Mucosa of stomach (tissue), 1 donor: Measurements from ENCODE around the gene MRPL55.
"Not testable (repeated sequence)": the region's sequence is repeated elsewhere in the genome, so short reads cannot be mapped to it uniquely, and the experiment has no call there.

Experiments
- H3K27me3 ChIP-seq: one replicate; pipeline ENCODE4 v1.7.0; 2013; ENCODE audit warnings: mild to moderate bottlenecking, low read length; ENCODE audit not compliant: control insufficient read depth, insufficient read depth
- H3K36me3 ChIP-seq: one replicate; pipeline ENCODE4 v1.7.0; 2013; ENCODE audit warnings: low read length; ENCODE audit not compliant: control insufficient read depth, insufficient read depth
- H3K4me1 ChIP-seq: one replicate; pipeline ENCODE4 v1.7.0; 2013; ENCODE audit warnings: mild to moderate bottlenecking, low read length; ENCODE audit not compliant: control insufficient read depth, insufficient read depth
- H3K4me3 ChIP-seq: one replicate; pipeline ENCODE4 v1.7.0; 2013; ENCODE audit warnings: low read length
- H3K9ac ChIP-seq: one replicate; pipeline ENCODE4 v1.7.0; 2013; ENCODE audit warnings: mild to moderate bottlenecking, low read length, moderate library complexity
- H3K9me3 ChIP-seq: one replicate; pipeline ENCODE4 v1.7.0; 2013; ENCODE audit warnings: mild to moderate bottlenecking, low read length, moderate library complexity; ENCODE audit not compliant: control insufficient read depth
- donor health status: Pancreatic carcinoma.

The MRPL55 gene

DNA sequence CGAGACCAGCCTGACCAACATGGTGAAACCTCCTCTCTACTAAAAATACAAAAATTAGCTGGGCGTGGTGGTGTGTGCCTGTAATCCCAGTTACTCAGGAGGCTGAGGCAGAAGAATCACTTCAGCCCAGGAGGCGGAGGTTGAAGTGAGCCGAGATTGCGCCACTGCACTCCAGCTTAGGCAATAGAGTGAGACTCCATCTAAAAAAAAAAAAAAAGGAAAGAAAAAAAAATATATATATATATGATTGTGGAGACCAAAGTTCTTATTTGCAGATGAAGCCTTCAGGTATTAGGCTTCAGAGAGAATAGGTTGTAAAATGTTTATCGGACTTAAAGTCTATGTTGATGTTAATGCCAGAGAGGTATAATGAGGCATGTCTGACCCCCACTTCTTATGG, 2.2 kb upstream of the MRPL55 start:
- H3K9me3 ChIP-seq, H3K4me3 ChIP-seq, H3K27me3 ChIP-seq, H3K36me3 ChIP-seq, H3K9ac ChIP-seq: not testable (repeated sequence)
- H3K4me1 ChIP-seq: peaks cover 25% of the 10 kb centered on the region

GRCh38 chr1:228110556-228110955, 1.5 kb upstream of the MRPL55 start:
- peaks cover 25% of the 10 kb centered on the region for H3K4me1 ChIP-seq
- H3K4me3 ChIP-seq: no peak overlapping the region
- no peaks in the 10 kb centered on the region for H3K9me3 ChIP-seq
- no peak overlapping the region for H3K9ac ChIP-seq
- no peaks in the 10 kb centered on the region for H3K27me3 ChIP-seq
- peaks cover 10% of the 10 kb centered on the region for H3K36me3 ChIP-seq

GRCh38 chr1:228109962-228110488, 926 bp upstream of the MRPL55 start:
- Histone ChIP-seq H3K4me1 (peaks cover 25% of the 10 kb centered on the region), H3K27me3 (no peaks in the 10 kb centered on the region), H3K9me3 (no peaks in the 10 kb centered on the region)

GRCh38 chr1:228108742-228109072, 392 bp downstream of the MRPL55 start:
- H3K9ac ChIP-seq: peak overlapping the region; percentile 99
- no peaks in the 10 kb centered on the region for H3K9me3 ChIP-seq
- peak overlapping the region; percentile 98 for H3K4me3 ChIP-seq
- H3K4me1 ChIP-seq: peaks cover 30% of the 10 kb centered on the region
- peaks cover 10% of the 10 kb centered on the region for H3K36me3 ChIP-seq
- H3K27me3 ChIP-seq: no peaks in the 10 kb centered on the region

More at GRCh38 chr1:228109962-228110488, 926 bp upstream of the MRPL55 start:
- Histone ChIP-seq H3K4me3 (peak overlapping the region; percentile 98), H3K36me3 (peaks cover 10% of the 10 kb centered on the region), H3K9ac (peak overlapping the region; percentile 99)

- Histone ChIP-seq H3K36me3 (peaks cover 10% of the 10 kb centered on the region), H3K4me1 (peaks cover 34% of the 10 kb centered on the region), H3K9me3 (no peaks in the 10 kb centered on the region), H3K4me3 (peak overlapping the region; percentile 98), H3K9ac (peak overlapping the region; percentile 99), H3K27me3 (no peaks in the 10 kb centered on the region)
These were observed 926 bp downstream of the MRPL55 start for GRCh38 chr1:228108055-228108690.

GRCh38 chr1:228107636-228108035, 1.5 kb downstream of the MRPL55 start:
- no peaks in the 10 kb centered on the region for H3K9me3 ChIP-seq
- H3K4me3 ChIP-seq: no peak overlapping the region
- H3K27me3 ChIP-seq: no peaks in the 10 kb centered on the region
- H3K4me1 ChIP-seq: peaks cover 34% of the 10 kb centered on the region
- peaks cover 10% of the 10 kb centered on the region for H3K36me3 ChIP-seq
- H3K9ac ChIP-seq: no peak overlapping the region

GRCh38 chr1:228106800-228107054, 2.4 kb downstream of the MRPL55 start:
- H3K27me3 ChIP-seq: no peaks in the 10 kb centered on the region
- peaks cover 38% of the 10 kb centered on the region for H3K4me1 ChIP-seq
- peaks cover 10% of the 10 kb centered on the region for H3K36me3 ChIP-seq
- no peaks in the 10 kb centered on the region for H3K9me3 ChIP-seq
- no peak overlapping the region for H3K9ac ChIP-seq
- H3K4me3 ChIP-seq: no peak overlapping the region

GRCh38 chr1:228105996-228106799, 2.9 kb downstream of the MRPL55 start:
- no peaks in the 10 kb centered on the region for H3K9me3 ChIP-seq
- peaks cover 43% of the 10 kb centered on the region for H3K4me1 ChIP-seq
- no peaks in the 10 kb centered on the region for H3K27me3 ChIP-seq

DNA sequence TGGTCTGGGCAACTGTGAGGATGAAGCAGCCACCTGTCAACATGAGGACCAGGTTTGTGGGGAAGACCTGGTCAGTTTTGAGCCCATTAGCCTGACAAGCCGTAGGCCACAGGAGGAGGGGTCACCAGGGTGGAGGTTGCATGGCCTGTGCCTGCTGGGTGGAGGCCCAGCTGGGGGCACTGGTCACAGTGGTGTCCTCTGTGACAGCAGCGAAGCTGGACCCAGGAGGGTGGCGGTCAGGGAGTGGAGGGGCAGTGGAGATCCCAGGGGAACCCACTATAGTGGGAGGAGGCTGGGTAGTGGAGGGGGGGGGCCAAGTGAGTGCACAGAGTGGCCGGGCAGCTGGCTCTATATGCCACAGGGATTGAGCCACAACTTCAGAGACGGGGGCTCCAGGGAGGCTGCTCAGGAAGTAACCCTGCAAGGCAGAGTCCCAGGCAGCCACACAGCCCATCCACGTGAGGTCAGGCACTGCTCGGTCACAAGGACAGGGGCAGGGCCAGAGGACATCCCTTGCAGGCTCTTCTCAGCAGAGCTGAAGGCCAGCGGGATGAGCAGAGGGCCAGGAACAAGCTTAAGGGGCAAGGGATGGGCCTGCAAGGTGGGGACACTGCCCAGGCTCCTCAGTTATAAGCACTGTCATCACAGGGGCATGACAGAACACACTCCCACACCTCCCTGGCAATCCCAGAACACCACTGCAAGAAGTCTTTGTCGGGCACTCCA, 3.7 kb downstream of the MRPL55 start:
- H3K36me3 ChIP-seq: peaks cover 10% of the 10 kb centered on the region
- H3K4me1 ChIP-seq: peaks cover 42% of the 10 kb centered on the region
- no peaks in the 10 kb centered on the region for H3K9me3 ChIP-seq
- H3K9ac ChIP-seq: no peak overlapping the region
- H3K4me3 ChIP-seq: no peak overlapping the region
- no peaks in the 10 kb centered on the region for H3K27me3 ChIP-seq

More at GRCh38 chr1:228105996-228106799, 2.9 kb downstream of the MRPL55 start:
- Histone ChIP-seq H3K4me3 (no peak overlapping the region), H3K9ac (no peak overlapping the region), H3K36me3 (peaks cover 10% of the 10 kb centered on the region)

- no peak overlapping the region for H3K4me3 ChIP-seq
- no peaks in the 10 kb centered on the region for H3K9me3 ChIP-seq
- no peaks in the 10 kb centered on the region for H3K27me3 ChIP-seq
- H3K9ac ChIP-seq: no peak overlapping the region
- peaks cover 10% of the 10 kb centered on the region for H3K36me3 ChIP-seq
- H3K4me1 ChIP-seq: peaks cover 34% of the 10 kb centered on the region
These were observed 4.4 kb downstream of the MRPL55 start for GRCh38 chr1:228104526-228105269.

GRCh38 chr1:228102791-228103620, 6.1 kb downstream of the MRPL55 start, which contains the start of gene C1orf35:
Gene C1orf35, minus strand, starts transcription at chr1:228103325. Its CDS starts 98 bp downstream, at chr1:228103227.
- Histone ChIP-seq H3K9ac (peak within 1 kb of the TSS; percentile 74), H3K27me3 (no peaks in the 10 kb centered on the region), H3K4me3 (peak within 1 kb of the TSS; percentile 70), H3K4me1 (peaks cover 23% of the 10 kb centered on the region), H3K9me3 (no peaks in the 10 kb centered on the region), H3K36me3 (peaks cover 17% of the 10 kb centered on the region)
